NB4 (cell line): ENCODE results near the gene NOS2.

Source experiments
- MYC ChIP-seq: IDR thresholded peaks from 2 replicates; pipeline ENCODE4 v1.6.1; 2011; ENCODE audit warnings: low read depth, low read length
- POLR2A ChIP-seq: IDR thresholded peaks from 2 replicates; pipeline ENCODE4 v1.6.1; 2011; ENCODE audit warnings: mild to moderate bottlenecking; ENCODE audit not compliant: insufficient read length; ENCODE audit errors: extremely low read depth
- TF ChIP-seq, protein P1 (sequence below): IDR thresholded peaks from 2 replicates; pipeline ENCODE4 v1.6.1; 2011; ENCODE audit warnings: low read depth, low read length
- TF ChIP-seq, protein P2 (sequence below): IDR thresholded peaks from one replicate; pipeline ENCODE4 v1.5.1; 2012; ENCODE audit warnings: low read depth, low read length

DNA sequence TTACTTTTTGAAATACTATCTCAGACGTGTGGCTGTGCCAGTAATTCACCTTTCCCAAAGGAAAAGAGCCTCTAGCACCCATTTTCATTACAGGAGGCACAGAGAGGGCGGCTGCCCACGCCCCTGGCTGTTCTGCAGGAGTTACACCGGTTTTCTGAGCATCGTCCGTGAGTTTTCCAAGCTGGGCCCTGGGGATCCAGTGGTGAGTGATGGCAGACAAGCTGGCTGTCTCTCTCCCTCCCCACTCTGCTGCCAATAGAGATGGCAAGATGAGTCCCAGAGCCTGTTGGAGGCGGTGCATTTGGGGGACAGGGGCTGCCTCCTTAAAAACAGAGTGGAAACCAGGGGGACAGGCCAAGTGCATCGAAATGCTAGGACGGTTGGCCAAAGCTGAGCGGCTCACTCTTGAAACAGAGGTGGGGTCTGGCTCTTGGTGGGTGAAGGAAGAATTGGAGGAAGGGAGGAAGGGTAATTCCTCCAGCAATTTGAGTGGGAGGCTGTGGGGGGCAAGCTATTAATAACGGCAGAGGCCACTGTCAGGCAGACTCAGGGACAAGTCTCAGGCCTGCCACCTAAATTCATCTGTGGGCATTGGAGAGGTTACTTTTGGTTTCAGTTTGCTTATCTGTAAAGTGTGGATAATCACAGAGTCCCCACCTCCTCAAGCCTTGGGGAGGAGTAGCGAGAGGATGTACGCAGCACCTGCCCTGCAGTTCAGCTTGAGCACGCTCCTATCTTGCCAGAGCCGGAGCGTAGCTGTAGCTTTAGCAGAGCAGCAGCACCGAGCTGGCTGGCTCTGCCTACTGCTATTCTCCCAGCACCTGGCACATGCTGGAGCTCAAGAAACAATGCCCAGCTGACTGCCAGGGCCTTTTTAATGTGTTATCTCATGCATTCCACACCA lies 7.5 kb upstream of the NOS2 start:
- TF ChIP-seq POLR2A (no peak), MYC (no peak)
- TF ChIP-seq, protein P1, sequence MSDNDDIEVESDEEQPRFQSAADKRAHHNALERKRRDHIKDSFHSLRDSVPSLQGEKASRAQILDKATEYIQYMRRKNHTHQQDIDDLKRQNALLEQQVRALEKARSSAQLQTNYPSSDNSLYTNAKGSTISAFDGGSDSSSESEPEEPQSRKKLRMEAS: no peak
- TF ChIP-seq, protein P2, sequence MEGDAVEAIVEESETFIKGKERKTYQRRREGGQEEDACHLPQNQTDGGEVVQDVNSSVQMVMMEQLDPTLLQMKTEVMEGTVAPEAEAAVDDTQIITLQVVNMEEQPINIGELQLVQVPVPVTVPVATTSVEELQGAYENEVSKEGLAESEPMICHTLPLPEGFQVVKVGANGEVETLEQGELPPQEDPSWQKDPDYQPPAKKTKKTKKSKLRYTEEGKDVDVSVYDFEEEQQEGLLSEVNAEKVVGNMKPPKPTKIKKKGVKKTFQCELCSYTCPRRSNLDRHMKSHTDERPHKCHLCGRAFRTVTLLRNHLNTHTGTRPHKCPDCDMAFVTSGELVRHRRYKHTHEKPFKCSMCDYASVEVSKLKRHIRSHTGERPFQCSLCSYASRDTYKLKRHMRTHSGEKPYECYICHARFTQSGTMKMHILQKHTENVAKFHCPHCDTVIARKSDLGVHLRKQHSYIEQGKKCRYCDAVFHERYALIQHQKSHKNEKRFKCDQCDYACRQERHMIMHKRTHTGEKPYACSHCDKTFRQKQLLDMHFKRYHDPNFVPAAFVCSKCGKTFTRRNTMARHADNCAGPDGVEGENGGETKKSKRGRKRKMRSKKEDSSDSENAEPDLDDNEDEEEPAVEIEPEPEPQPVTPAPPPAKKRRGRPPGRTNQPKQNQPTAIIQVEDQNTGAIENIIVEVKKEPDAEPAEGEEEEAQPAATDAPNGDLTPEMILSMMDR: no peak
